Measurements from ENCODE around the gene CDCA3.
"Not testable (repeated sequence)": the region's sequence is repeated elsewhere in the genome, so short reads cannot be mapped to it uniquely, and the experiment has no call there.

Gene CDCA3

GRCh38 chr12:6851153-6851920 is at the start of gene CDCA3:
Gene CDCA3, minus strand, starts transcription at chr12:6851286. Its CDS starts 334 bp downstream, at chr12:6850952.
- peak; percentile 98 for DNase-seq

DNA sequence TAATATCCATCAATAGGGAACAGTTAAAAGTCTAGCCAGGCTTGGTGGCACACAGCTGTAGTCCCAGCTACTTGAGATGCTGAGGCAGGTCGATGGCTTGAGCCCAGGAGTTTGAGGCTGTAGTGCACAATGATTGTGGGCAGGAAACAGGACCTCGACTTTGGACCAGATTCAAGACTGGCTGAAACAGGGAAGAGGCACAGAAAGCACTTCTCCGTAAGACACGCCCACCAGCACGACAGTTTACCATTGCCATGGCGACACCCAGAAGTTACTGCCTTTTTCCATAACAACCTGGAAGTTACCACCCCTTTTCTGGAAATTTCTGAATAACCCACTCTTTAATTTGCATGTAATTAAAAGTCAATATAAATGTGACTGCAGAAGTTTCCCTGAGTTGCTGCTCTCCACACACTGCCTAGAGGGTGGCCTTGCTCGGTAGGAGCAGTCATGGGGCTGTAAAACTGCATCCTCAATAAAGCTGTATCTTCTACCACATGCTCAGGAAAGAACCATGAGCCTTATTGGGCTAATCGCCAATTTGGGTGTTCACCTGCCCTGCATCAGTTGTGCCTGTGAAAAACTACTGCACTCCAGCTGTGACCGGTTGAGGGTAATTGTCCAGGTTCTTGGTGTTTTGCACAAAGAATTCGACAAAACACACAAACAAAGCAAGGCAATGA is 48.9 kb upstream of the CDCA3 start:
- DNase-seq = no peak

GRCh38 chr12:6899427-6899826 is 48.3 kb upstream of the CDCA3 start:
- DNase-seq = no peak

DNA sequence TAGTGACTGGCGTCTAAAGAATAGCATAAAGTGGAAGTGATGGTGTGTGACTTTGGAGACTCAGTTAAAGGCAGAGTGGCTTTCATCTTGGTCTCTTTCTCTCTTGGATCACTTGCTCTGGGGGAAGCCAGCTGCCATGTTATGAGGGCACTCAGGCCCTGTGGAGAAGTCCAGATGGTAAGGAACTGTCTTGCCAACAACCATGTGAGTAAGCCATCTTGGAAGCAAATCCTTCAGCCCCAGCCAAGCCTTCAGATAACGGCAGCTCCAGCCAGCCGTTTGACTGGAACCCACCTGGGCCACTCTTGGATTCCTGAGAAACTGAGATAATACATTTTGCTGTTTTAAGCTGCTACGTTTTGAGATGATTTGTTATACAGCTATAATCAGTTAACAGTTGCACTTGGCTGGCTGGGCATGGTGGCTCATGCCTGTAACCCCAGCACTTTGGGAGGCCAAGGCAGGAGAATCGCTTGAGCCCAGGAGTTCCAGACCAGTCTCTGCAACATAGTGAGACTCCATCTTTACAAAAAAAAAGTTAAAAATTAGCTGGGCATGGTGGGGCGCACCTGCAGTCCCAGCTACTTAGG is 45.9 kb upstream of the CDCA3 start:
- no peak for DNase-seq

DNA sequence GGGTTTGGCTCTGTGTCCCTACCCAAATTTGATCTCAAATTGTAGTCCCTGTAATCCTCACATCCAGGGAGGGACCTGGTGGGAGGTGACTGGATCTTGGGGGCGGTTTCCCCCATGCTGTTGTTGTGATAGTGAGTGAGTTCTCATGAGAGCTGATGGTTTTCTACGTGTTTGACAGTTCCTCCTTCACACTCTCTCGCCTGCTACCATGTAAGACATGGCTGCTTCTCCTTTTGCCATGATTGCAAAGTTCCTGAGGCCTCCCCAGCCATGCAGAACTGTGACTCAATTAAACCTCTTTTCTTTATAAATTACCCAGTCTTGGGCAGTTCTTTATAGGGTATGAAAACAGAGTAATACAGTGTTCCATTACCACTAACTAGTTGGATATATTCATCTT is 43.2 kb upstream of the CDCA3 start:
- DNase-seq = no peak

GRCh38 chr12:6892683-6893082 is 41.6 kb upstream of the CDCA3 start:
- not testable (repeated sequence) for DNase-seq

DNA sequence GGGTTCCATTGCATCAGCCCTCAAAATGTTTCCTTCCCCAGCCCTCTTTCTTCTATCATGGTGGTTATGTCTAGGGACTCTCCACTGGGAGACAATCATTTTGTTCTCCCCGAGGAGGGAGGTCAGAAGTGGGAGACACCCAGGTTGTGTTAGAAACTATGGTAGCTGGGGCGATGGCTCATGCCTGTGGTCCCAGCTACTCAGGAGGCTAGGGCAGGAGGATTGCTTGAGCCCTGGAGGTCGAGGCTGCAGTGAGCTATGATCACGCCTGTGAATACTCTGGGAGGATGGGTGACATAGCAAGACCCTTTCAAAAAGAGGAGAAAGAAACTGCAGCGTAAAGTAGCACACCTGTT is 40.5 kb upstream of the CDCA3 start:
- DNase-seq = no peak

DNA sequence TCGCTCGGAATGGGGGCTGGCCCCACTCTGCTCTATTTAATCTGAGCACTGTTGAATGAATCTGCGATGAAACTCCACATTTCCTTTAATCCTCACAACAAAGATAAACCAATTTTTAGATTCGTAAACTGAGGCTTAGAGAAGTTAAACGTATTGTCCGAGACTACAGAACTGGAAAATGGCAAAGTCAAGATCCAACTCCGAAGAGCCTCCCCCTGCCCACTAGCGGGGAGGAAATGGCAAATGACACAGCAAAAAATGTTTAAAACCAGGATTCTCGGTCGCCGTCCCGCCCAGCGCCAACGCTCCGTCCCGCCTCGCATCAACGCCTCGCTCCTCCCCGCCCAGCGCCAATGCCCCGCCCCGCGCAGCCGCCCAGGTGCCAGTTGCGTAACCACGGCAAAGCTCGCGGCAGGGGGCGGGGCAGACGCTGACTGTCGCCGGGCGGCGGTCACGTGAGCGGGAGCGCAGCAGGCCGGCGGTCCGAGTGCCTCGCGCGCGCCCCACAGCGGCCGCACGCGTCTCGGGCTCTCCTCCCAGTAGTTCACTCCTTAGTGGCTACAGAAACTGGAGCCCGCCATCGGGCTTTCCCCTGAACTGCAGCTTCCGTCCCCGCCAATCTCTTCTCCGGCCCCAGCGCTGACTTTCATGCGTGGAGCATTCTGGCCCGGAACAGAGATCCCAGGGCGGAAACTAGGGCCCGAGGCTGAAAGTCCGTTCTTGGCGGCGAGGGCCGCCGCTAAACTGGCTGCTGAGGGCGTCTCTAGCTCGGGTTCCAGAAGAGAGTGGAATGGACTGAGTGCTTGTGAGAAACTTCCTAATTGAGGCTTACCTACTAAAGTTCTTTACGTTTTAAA is 39.9 kb upstream of the CDCA3 start:
- DNase-seq = peak; percentile 93

DNA sequence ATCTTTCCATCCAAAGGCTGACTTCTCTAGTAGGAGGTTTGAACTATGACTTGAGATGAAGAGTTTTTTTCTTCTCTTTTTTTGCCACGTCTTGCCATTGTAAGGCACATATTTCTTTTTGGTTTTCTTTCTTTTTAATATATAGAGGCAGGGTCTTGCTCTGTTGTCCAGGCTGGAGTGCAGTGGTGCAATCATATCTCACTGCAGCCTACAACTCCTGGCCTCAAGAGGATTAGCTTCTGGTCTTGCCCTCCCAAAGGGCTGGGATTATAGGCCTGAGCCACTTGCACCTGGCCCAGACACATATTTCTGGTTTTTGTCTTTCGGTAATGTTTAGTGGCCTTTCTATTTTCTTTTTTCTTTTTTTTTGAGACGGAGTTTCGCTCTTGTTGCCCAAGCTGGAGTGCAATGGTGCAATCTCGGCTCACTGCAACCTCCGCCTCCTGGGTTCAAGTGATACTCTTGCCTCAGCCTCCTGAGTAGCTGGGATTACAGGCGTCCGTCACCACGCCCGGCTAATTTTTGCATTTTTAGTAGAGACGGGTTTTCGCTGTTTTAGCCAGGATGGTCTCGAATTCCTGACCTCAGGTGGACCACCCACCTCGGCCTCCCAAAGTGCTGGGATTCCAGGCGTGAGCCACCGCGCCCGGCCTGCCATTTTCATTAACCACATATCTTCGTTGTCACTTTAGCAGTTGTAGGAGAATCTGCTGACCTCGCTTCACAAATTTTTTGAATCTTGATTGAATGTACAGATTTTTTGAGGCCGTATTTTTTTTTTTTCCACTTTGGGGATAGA is 38.9 kb upstream of the CDCA3 start:
- DNase-seq = not testable (repeated sequence)

DNA sequence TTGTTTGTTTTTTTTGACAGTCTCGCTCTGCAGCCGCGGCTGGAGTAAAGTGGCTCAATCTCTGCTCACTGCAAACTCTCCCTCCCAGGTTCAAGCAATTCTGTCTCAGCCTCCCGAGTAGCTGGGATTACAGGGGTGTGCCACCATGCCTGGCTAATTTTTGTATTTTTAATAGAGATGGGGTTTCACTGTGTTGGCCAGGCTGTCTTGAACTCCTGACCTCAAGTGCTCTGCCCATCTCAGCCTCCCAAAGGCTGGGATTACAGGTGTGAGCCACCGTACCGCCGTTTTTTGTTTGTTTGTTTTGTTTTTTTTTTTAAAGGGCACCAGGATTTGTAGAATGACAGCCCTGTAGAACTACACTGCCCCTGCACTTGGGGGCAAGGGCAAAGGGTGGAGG is 37.7 kb upstream of the CDCA3 start:
- not testable (repeated sequence) for DNase-seq

GRCh38 chr12:6888360-6888759 is 37.3 kb upstream of the CDCA3 start:
- no peak for DNase-seq

GRCh38 chr12:6887460-6887859 is 36.4 kb upstream of the CDCA3 start:
- DNase-seq = no peak

DNA sequence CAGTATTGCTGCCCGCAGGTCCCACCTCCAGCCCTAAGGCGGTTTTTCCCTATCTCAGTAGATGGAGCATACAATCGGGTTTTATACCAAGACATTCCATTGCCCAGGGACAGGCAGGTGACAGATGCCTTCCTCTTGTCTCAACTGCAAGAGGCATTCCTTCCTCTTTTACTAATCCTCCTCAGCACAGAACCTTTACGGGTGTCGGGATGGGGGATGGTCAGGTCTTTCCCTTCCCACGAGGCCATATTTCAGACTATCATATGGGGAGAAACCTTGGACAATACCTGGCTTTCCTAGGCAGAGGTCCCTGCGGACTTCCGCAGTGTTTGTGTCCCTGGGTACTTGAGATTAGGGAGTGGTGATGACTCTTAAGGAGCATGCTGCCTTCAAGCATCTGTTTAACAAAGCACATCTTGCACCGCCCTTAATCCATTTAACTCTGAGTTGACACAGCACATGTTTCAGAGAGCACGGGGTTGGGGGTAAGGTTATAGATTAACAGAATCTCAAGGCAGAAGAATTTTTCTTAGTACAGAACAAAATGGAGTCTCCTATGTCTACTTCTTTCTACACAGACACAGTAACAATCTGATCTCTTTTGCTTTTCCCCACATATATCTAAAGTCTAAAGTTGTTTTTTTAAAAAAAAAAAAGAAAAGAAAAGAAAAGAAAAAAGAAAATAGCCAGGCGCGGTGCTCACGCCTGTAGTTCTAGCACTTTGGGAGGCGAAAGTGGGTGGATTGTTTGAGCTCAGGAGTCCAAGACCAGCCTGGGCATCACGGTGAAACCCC is 35.3 kb upstream of the CDCA3 start:
- DNase-seq = not testable (repeated sequence)

GRCh38 chr12:6884539-6884938 is 33.5 kb upstream of the CDCA3 start:
- DNase-seq = no peak

GRCh38 chr12:6883683-6884082 is 32.6 kb upstream of the CDCA3 start:
- DNase-seq = no peak

GRCh38 chr12:6883252-6883651 is 32.2 kb upstream of the CDCA3 start:
- DNase-seq = no peak

- not testable (repeated sequence) for DNase-seq
These were observed 28.7 kb upstream of the CDCA3 start for GRCh38 chr12:6879824-6880223.

DNA sequence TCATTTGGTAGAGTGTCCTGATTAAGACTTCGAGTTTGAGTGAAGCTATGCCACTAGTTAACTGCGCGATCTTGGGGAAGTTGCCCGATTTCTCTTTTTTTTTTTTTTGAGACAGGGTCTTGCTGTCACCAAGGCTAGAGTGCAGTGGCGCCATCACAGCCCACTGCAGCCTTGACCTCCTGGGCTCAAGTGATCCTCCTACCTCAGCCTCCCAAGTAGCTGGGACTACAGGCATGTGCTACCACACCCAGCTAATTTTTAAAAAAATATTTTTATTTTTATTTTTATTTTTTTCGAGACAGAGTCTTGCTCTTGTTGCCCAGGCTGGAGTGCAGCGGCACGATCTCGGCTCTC is 22.9 kb upstream of the CDCA3 start:
- DNase-seq = not testable (repeated sequence)

- DNase-seq = peak; percentile 92
These were observed 22.3 kb upstream of the CDCA3 start, which contains the start of gene SPSB2 for GRCh38 chr12:6873094-6874014. Gene SPSB2, minus strand, starts transcription at chr12:6873303. Its CDS starts 402 bp downstream, at chr12:6872901.
